Stimulated activated CD8-positive, alpha-beta memory T cell treated with anti-CD3 and anti-CD28 coated beads, Interleukin-12 subunit alpha, Interleukin-12 subunit beta, amount 100 ng/mL, for 24 hours (primary cell): Measurements from ENCODE around the gene NDUFS3.
"Not testable (repeated sequence)": the region's sequence is repeated elsewhere in the genome, so short reads cannot be mapped to it uniquely, and the experiment has no call there.

Experiments used
- DNase-seq: peaks from one replicate; pipeline ENCODE4 v3.0.0-alpha.2; 2020; ENCODE audit errors: extremely low read depth

Gene NDUFS3

GRCh38 chr11:47578524-47579494, at the start of gene NDUFS3, which contains the start of gene KBTBD4:
NDUFS3 (plus strand) TSS chr11:47579074; CDS start chr11:47579092, 18 bp downstream.
KBTBD4 (minus strand) TSS chr11:47578970; CDS start chr11:47578951, 19 bp downstream.
- DNase-seq: peak; percentile 68

GRCh38 chr11:47529951-47530350, 48.9 kb upstream of the NDUFS3 start:
- DNase-seq: no peak

GRCh38 chr11:47530721-47531120, 48.2 kb upstream of the NDUFS3 start:
- DNase-seq: not testable (repeated sequence)

- no peak for DNase-seq
Measured at GRCh38 chr11:47531666-47532065, 47.2 kb upstream of the NDUFS3 start.

GRCh38 chr11:47532597-47533213, 46.2 kb upstream of the NDUFS3 start:
- no peak for DNase-seq

GRCh38 chr11:47533690-47534151, 45.2 kb upstream of the NDUFS3 start:
- DNase-seq: no peak

- DNase-seq: no peak
Measured at GRCh38 chr11:47534704-47535251, 44.1 kb upstream of the NDUFS3 start.

GRCh38 chr11:47536915-47537314, 42.0 kb upstream of the NDUFS3 start:
- DNase-seq: no peak

- DNase-seq: no peak
Measured at GRCh38 chr11:47538741-47539565, 39.9 kb upstream of the NDUFS3 start.

GRCh38 chr11:47539681-47540039, 39.2 kb upstream of the NDUFS3 start:
- DNase-seq: no peak

- DNase-seq: no peak
Measured at GRCh38 chr11:47541070-47541469, 37.8 kb upstream of the NDUFS3 start.

- DNase-seq: no peak
Measured at GRCh38 chr11:47545298-47545697, 33.6 kb upstream of the NDUFS3 start.

GRCh38 chr11:47546274-47546673, 32.6 kb upstream of the NDUFS3 start:
- DNase-seq: not testable (repeated sequence)

GRCh38 chr11:47550288-47551047, 28.4 kb upstream of the NDUFS3 start:
- no peak for DNase-seq

- no peak for DNase-seq
Measured at GRCh38 chr11:47551086-47551485, 27.8 kb upstream of the NDUFS3 start.

- no peak for DNase-seq
Measured at GRCh38 chr11:47552056-47552565, 26.8 kb upstream of the NDUFS3 start.

- peak; percentile 79 for DNase-seq
Measured at GRCh38 chr11:47552566-47553405, 26.1 kb upstream of the NDUFS3 start, which contains the start of gene CELF1. CELF1 (minus strand) TSS chr11:47553132; CDS start chr11:47499523, 53,609 bp downstream.

- no peak for DNase-seq
Measured at GRCh38 chr11:47553406-47553743, 25.5 kb upstream of the NDUFS3 start.

GRCh38 chr11:47557004-47557403, 21.9 kb upstream of the NDUFS3 start:
- not testable (repeated sequence) for DNase-seq

- DNase-seq: no peak
Measured at GRCh38 chr11:47558695-47559094, 20.2 kb upstream of the NDUFS3 start.
